CD8-positive, alpha-beta memory T cell (primary cell): ENCODE results near the gene DENND4C. TPM values are rescaled to one million over a fixed set of nuclear protein-coding genes. Genes with fewer than 3 reads are reported as not detected.

Source experiments
- CTCF ChIA-PET: fragments of 350-600 bp; sonication (Branson Sonifier 250); formaldehyde crosslinking; loops from one replicate; lab custom pipeline; 2021; ENCODE audit warnings: antibody characterized with exemption; lab: Charles Lee
- POLR2A ChIA-PET: fragments of 350-600 bp; sonication (Branson Sonifier 250); formaldehyde crosslinking; loops from one replicate; lab custom pipeline; 2021; ENCODE audit warnings: antibody characterized with exemption; lab: Charles Lee
- DNase-seq, 5 donors: peaks; one replicate each; pipeline versions ENCODE4 v3.0.0 to v3.0.0-alpha.2; 2020 to 2022; ENCODE audit warnings: mixed read lengths in 1 of 5
- H3K27ac ChIP-seq: one replicate; pipeline ENCODE4 v1.7.0; 2013; ENCODE audit warnings: low read depth, mild to moderate bottlenecking, low read length, moderate library complexity
- H3K27me3 ChIP-seq: 2 replicates; pipeline ENCODE4 v1.7.0; 2013; ENCODE audit warnings: low read length, mild to moderate bottlenecking; ENCODE audit not compliant: insufficient read depth, poor library complexity, severe bottlenecking
- H3K36me3 ChIP-seq: 2 replicates; pipeline ENCODE4 v1.7.0; 2013; ENCODE audit warnings: mild to moderate bottlenecking, low read length, moderate library complexity; ENCODE audit not compliant: insufficient read depth
- H3K4me1 ChIP-seq: 2 replicates; pipeline ENCODE4 v1.7.0; 2013; ENCODE audit warnings: mild to moderate bottlenecking, low read length, moderate library complexity; ENCODE audit not compliant: insufficient read depth
- H3K4me3 ChIP-seq: 2 replicates; pipeline ENCODE4 v1.7.0; 2013; ENCODE audit warnings: mild to moderate bottlenecking, low read length
- H3K9me3 ChIP-seq: 2 replicates; pipeline ENCODE4 v1.7.0; 2013; ENCODE audit warnings: mild to moderate bottlenecking, low read length
- H3K27ac Mint-ChIP-seq, 8 donors: one replicate each; pipeline ENCODE4 v1.8.0; 2020 to 2021; ENCODE audit warnings: mixed read lengths in 8 of 8, mild to moderate bottlenecking in 6 of 8, inconsistent platforms in 3 of 8, moderate library complexity in 3 of 8
- H3K27me3 Mint-ChIP-seq, 2 donors: one replicate each; pipeline ENCODE4 v1.8.0; 2020 to 2021; ENCODE audit warnings: mixed read lengths in 2 of 2, mild to moderate bottlenecking in 1 of 2, moderate library complexity in 1 of 2
- H3K36me3 Mint-ChIP-seq, 3 donors: one replicate each; pipeline ENCODE4 v1.8.0; 2020 to 2021; ENCODE audit warnings: mixed read lengths in 3 of 3, inconsistent platforms in 1 of 3, mild to moderate bottlenecking in 1 of 3
- H3K4me1 Mint-ChIP-seq, 3 donors: one replicate each; pipeline ENCODE4 v1.8.0; 2020 to 2021; ENCODE audit warnings: mixed read lengths in 3 of 3, inconsistent platforms in 1 of 3, mild to moderate bottlenecking in 1 of 3
- H3K4me3 Mint-ChIP-seq, 7 donors: one replicate each; pipeline ENCODE4 v1.8.0; 2020 to 2021; ENCODE audit warnings: mixed read lengths in 7 of 7, mild to moderate bottlenecking in 6 of 7, moderate library complexity in 4 of 7, inconsistent platforms in 2 of 7
- H3K9me3 Mint-ChIP-seq, 5 donors: one replicate each; pipeline ENCODE4 v1.8.0; 2020 to 2022; ENCODE audit warnings: mixed read lengths in 5 of 5, mild to moderate bottlenecking in 3 of 5, moderate library complexity in 2 of 5, inconsistent platforms in 1 of 5
- polyA plus RNA-seq: library from polyadenylated mRNA; unstranded; fragments of 300-500 nt; fragmentation: Illumina TruSeq; gene quantifications from one replicate; pipeline ENCODE4 v1.2.3, GENCODE V29; 2021
- total RNA-seq, 2 experiments: library from RNA; stranded (reverse); gene quantifications; one replicate each; pipeline ENCODE4 v1.2.3, GENCODE V29; 2021

DENND4C gene
- total and polyA plus RNA-seq, 3 experiments from 2014 or later: 19.8 to 46.6 (median 20.0) TPM

- no peak overlapping the region for H3K27ac ChIP-seq
- peaks cover 5% of the 10 kb centered on the region for H3K4me1 ChIP-seq
- H3K9me3 ChIP-seq: peaks cover 5% of the 10 kb centered on the region
- no peak overlapping the region for H3K4me3 Mint-ChIP-seq
- H3K4me1 Mint-ChIP-seq: peaks cover 53 to 60% (median 58%) of the 10 kb centered on the region in 3 donors
- H3K4me3 ChIP-seq: no peak overlapping the region
- no peaks in the 10 kb centered on the region for H3K27me3 ChIP-seq
- ChIA-PET CTCF (no interaction called here), POLR2A (interaction anchor here (0.7 kb wide), 1 partner anchor 48 kb away, joined by 14 read pairs; no protein-coding TSS in a partner anchor)
- H3K27me3 Mint-ChIP-seq: no peaks in the 10 kb centered on the region
- no peak overlapping the region for H3K27ac Mint-ChIP-seq
- no peak for DNase-seq
- H3K36me3 Mint-ChIP-seq: peaks cover 16 to 25% (median 17%) of the 10 kb centered on the region in 3 donors
- peaks cover 0 to 3% (median 1%) of the 10 kb centered on the region in 5 donors for H3K9me3 Mint-ChIP-seq
- H3K36me3 ChIP-seq: no peaks in the 10 kb centered on the region
These were observed 40.6 kb downstream of the DENND4C start for GRCh38 chr9:19271081-19271480.

GRCh38 chr9:19281801-19282200, 51.3 kb downstream of the DENND4C start:
- peaks cover 2% of the 10 kb centered on the region for H3K4me1 ChIP-seq
- no peak for DNase-seq
- H3K36me3 ChIP-seq: no peaks in the 10 kb centered on the region
- no peaks in the 10 kb centered on the region for H3K9me3 ChIP-seq
- H3K4me3 Mint-ChIP-seq: no peak overlapping the region
- H3K4me3 ChIP-seq: no peak overlapping the region
- peak overlapping the region in 2 of 8 donors; percentile 11 to 27 for H3K27ac Mint-ChIP-seq
- no peak overlapping the region for H3K27ac ChIP-seq
- H3K9me3 Mint-ChIP-seq: no peaks in the 10 kb centered on the region
- peaks cover 49 to 71% (median 53%) of the 10 kb centered on the region in 3 donors for H3K4me1 Mint-ChIP-seq
- POLR2A ChIA-PET: no interaction called here
- H3K27me3 ChIP-seq: no peaks in the 10 kb centered on the region
- peaks cover 0 to 2% of the 10 kb centered on the region in 2 donors for H3K27me3 Mint-ChIP-seq
- peaks cover 2 to 22% (median 2%) of the 10 kb centered on the region in 3 donors for H3K36me3 Mint-ChIP-seq
- CTCF ChIA-PET: interaction anchor here (0.6 to 1.2 kb wide), 3 partner anchors 97 to 1233 kb away, joined by 3 read pairs; no protein-coding TSS in a partner anchor

GRCh38 chr9:19283072-19283710, 52.7 kb downstream of the DENND4C start:
- Mint-ChIP-seq H3K36me3 (peaks cover 3 to 28% (median 3%) of the 10 kb centered on the region in 3 donors), H3K27ac (peak overlapping the region in 5 of 8 donors; percentile 4 to 44 (median 37)), H3K27me3 (peaks cover 0 to 2% of the 10 kb centered on the region in 2 donors), H3K4me1 (peaks cover 38 to 64% (median 44%) of the 10 kb centered on the region in 3 donors), H3K4me3 (peak overlapping the region in 1 of 7 donors; percentile 8), H3K9me3 (no peaks in the 10 kb centered on the region)
- ChIA-PET CTCF (no interaction called here), POLR2A (interaction anchor here (0.6 kb wide), 1 partner anchor 8 kb away, joined by 4 read pairs; no protein-coding TSS in a partner anchor)
- no peaks in the 10 kb centered on the region for H3K27me3 ChIP-seq
- H3K27ac ChIP-seq: no peak overlapping the region
- H3K36me3 ChIP-seq: no peaks in the 10 kb centered on the region
- no peak overlapping the region for H3K4me3 ChIP-seq
- no peaks in the 10 kb centered on the region for H3K4me1 ChIP-seq
- H3K9me3 ChIP-seq: no peaks in the 10 kb centered on the region
- DNase-seq: no peak

- H3K4me3 ChIP-seq: no peak overlapping the region
- CTCF ChIA-PET: no interaction called here
- H3K4me1 Mint-ChIP-seq: peaks cover 37 to 63% (median 44%) of the 10 kb centered on the region in 3 donors
- H3K27ac Mint-ChIP-seq: peak overlapping the region in 1 of 8 donors; percentile 26
- DNase-seq: no peak
- H3K36me3 Mint-ChIP-seq: peaks cover 3 to 33% (median 7%) of the 10 kb centered on the region in 3 donors
- H3K9me3 ChIP-seq: no peaks in the 10 kb centered on the region
- no peaks in the 10 kb centered on the region for H3K36me3 ChIP-seq
- H3K27ac ChIP-seq: no peak overlapping the region
- peaks cover 0 to 2% of the 10 kb centered on the region in 2 donors for H3K27me3 Mint-ChIP-seq
- no peaks in the 10 kb centered on the region for H3K4me1 ChIP-seq
- POLR2A ChIA-PET: no interaction called here
- H3K27me3 ChIP-seq: no peaks in the 10 kb centered on the region
- no peaks in the 10 kb centered on the region for H3K9me3 Mint-ChIP-seq
- H3K4me3 Mint-ChIP-seq: peak overlapping the region in 1 of 7 donors; percentile 5
These were observed 54.2 kb downstream of the DENND4C start for GRCh38 chr9:19284729-19285128.

GRCh38 chr9:19286634-19287188, 56.2 kb downstream of the DENND4C start:
- POLR2A ChIA-PET: no interaction called here
- Mint-ChIP-seq H3K27me3 (no peaks in the 10 kb centered on the region), H3K4me1 (peaks cover 33 to 44% (median 34%) of the 10 kb centered on the region in 3 donors)

GRCh38 chr9:19288081-19288480, 57.6 kb downstream of the DENND4C start:
- H3K4me3 ChIP-seq: no peak overlapping the region
- no peaks in the 10 kb centered on the region for H3K4me1 ChIP-seq
- CTCF ChIA-PET: no interaction called here
- no peaks in the 10 kb centered on the region for H3K9me3 ChIP-seq
- no peak overlapping the region for H3K27ac ChIP-seq
- POLR2A ChIA-PET: no interaction called here
- Mint-ChIP-seq H3K4me1 (peaks cover 28 to 38% (median 29%) of the 10 kb centered on the region in 3 donors), H3K4me3 (no peak overlapping the region), H3K36me3 (peaks cover 3 to 58% (median 21%) of the 10 kb centered on the region in 3 donors), H3K27ac (peak overlapping the region in 1 of 8 donors; percentile 65), H3K9me3 (no peaks in the 10 kb centered on the region), H3K27me3 (no peaks in the 10 kb centered on the region)
- no peaks in the 10 kb centered on the region for H3K27me3 ChIP-seq
- no peak for DNase-seq
- H3K36me3 ChIP-seq: peaks cover 12% of the 10 kb centered on the region

More at GRCh38 chr9:19286634-19287188, 56.2 kb downstream of the DENND4C start:
- peaks cover 12% of the 10 kb centered on the region for H3K36me3 ChIP-seq
- CTCF ChIA-PET: no interaction called here
- DNase-seq: no peak
- no peak overlapping the region for H3K27ac Mint-ChIP-seq
- no peak overlapping the region for H3K4me3 Mint-ChIP-seq
- H3K36me3 Mint-ChIP-seq: peaks cover 3 to 48% (median 17%) of the 10 kb centered on the region in 3 donors
- H3K4me1 ChIP-seq: no peaks in the 10 kb centered on the region
- no peak overlapping the region for H3K27ac ChIP-seq
- H3K9me3 Mint-ChIP-seq: no peaks in the 10 kb centered on the region
- H3K9me3 ChIP-seq: no peaks in the 10 kb centered on the region
- H3K4me3 ChIP-seq: no peak overlapping the region
- H3K27me3 ChIP-seq: no peaks in the 10 kb centered on the region

- POLR2A ChIA-PET: no interaction called here
- Histone ChIP-seq H3K9me3 (no peaks in the 10 kb centered on the region), H3K4me1 (no peaks in the 10 kb centered on the region), H3K27ac (no peak overlapping the region), H3K4me3 (no peak overlapping the region), H3K27me3 (no peaks in the 10 kb centered on the region), H3K36me3 (peaks cover 12% of the 10 kb centered on the region)
- Mint-ChIP-seq H3K27me3 (no peaks in the 10 kb centered on the region), H3K4me1 (peaks cover 12 to 20% (median 20%) of the 10 kb centered on the region in 3 donors), H3K4me3 (no peak overlapping the region), H3K27ac (peak overlapping the region in 1 of 8 donors; percentile 32), H3K36me3 (peaks cover 3 to 75% (median 31%) of the 10 kb centered on the region in 3 donors), H3K9me3 (no peaks in the 10 kb centered on the region)
- CTCF ChIA-PET: no interaction called here
- DNase-seq: no peak
These were observed 59.6 kb downstream of the DENND4C start for GRCh38 chr9:19290103-19290502.

GRCh38 chr9:19294219-19294618, 63.7 kb downstream of the DENND4C start:
- H3K36me3 ChIP-seq: peaks cover 12% of the 10 kb centered on the region
- H3K27ac Mint-ChIP-seq: peak overlapping the region in 2 of 8 donors; percentile 29 to 38
- CTCF ChIA-PET: interaction anchor here (1.0 kb wide), 1 partner anchor 13 kb away, joined by 4 read pairs; no protein-coding TSS in a partner anchor

More at GRCh38 chr9:19294219-19294618, 63.7 kb downstream of the DENND4C start:
- H3K27ac ChIP-seq: no peak overlapping the region
- H3K4me1 ChIP-seq: no peaks in the 10 kb centered on the region
- no peaks in the 10 kb centered on the region for H3K9me3 ChIP-seq
- Mint-ChIP-seq H3K4me3 (no peak overlapping the region), H3K4me1 (peaks cover 0 to 14% (median 2%) of the 10 kb centered on the region in 3 donors), H3K27me3 (no peaks in the 10 kb centered on the region), H3K36me3 (peaks cover 0 to 77% (median 34%) of the 10 kb centered on the region in 3 donors), H3K9me3 (no peaks in the 10 kb centered on the region)
- H3K4me3 ChIP-seq: no peak overlapping the region
- POLR2A ChIA-PET: no interaction called here
- no peak for DNase-seq
- no peaks in the 10 kb centered on the region for H3K27me3 ChIP-seq
